ENCODE results near the gene PGC. TPM values are rescaled to one million over a fixed set of nuclear protein-coding genes. Genes with fewer than 3 reads are reported as not detected.

Gene PGC
- total RNA-seq, 8 experiments from 2014 or later: 0.14 to 0.95 (median 0.25) TPM; not detected in 5

GRCh38 chr6:41740366-41741162 lies 6.6 kb downstream of the PGC start:
- H3K4me1 ChIP-seq (replicated peaks in 1 of 2): peaks cover 6 to 8% of the 10 kb centered on the region in 2 donors
- no peak for ATAC-seq (replicated peaks in 6 of 8)
- no peak overlapping the region for H3K27ac ChIP-seq
- WGBS, 10 experiments: 73 to 83% (median 74%) methylated on average over 2 to 3 of the region's 13 CpGs; no CpG with 5 or more reads in 7 of the 10 experiments
- in situ Hi-C loops (cut with MboI; ENCODE audit: low pct_unique_long_range_greater_than_20kb in 2 of 9, low sequenced_read_pairs in 9 of 9, unreplicated experiment in 9 of 9): no loop called here
- no peak overlapping the region for H3K4me3 ChIP-seq

DNA sequence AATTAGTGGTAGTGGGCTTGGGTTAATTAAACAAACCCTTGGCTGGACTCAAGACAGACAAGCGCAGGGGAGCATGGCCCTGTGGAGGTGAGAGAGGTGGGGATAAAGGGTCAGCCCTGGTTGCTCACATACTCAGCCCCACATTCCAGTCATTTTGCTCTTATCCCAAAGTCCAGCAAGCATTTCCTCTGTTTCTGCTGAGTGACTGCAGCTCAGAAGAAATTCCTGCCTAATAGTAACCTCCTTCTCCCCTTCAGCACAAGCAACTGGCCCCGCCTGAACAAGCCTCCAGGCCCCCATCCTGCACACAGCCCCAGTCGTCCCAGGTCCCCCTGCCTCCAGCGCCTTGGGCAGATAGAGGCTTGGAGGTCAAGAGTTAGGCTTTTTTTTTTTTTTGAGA lies 8.2 kb downstream of the PGC start:
- peaks cover 6 to 8% of the 10 kb centered on the region in 2 donors for H3K4me1 ChIP-seq (replicated peaks in 1 of 2)
- H3K4me3 ChIP-seq: no peak overlapping the region
- H3K27ac ChIP-seq: no peak overlapping the region
- ATAC-seq (replicated peaks in 6 of 8): no peak
- WGBS, 10 experiments: 67 to 100% (median 80%) methylated on average over 1 to 3 of the region's 4 CpGs; no CpG with 5 or more reads in 5 of the 10 experiments
- in situ Hi-C loops (cut with MboI; ENCODE audit: low pct_unique_long_range_greater_than_20kb in 2 of 9, low sequenced_read_pairs in 9 of 9, unreplicated experiment in 9 of 9): no loop called here

- in situ Hi-C loops (cut with MboI; ENCODE audit: low pct_unique_long_range_greater_than_20kb in 2 of 9, low sequenced_read_pairs in 9 of 9, unreplicated experiment in 9 of 9): no loop called here
Measured at GRCh38 chr6:41737591-41738130, 9.5 kb downstream of the PGC start.

DNA sequence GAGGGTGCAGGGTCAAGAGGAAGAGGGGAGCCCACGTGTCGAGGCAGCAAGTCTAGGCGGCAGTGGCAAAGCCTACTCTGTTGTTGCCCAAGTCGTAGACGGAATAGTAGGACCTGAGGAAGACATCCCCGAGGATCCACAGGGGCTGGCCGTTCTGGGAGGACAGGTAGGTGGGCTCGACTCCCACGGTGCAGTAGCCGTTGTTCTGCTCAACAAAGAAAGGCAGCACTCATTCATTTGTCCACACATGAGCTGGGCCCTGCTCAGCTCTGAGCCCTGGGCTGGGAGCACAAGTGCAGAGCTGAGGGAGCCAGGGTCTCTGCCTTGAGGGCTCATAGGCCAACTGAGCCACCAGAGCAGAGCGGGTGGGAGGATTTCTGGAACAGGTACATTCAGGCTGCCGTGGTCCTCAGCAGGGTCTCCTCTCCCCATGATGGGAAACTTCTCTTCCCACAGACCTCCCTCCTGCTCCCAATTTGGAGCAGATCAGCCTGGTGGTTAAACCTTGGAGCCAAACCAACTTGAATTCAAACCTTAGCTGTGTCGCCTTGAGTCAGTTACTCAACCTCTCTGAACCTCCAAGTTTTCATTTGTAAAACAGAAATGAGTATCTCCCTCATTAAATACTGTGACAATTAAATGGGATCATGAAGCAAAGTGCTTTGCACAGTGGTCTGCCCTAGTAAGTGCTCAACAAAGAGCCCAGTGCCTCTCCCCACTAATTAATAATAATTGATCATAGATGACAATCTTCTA lies 10.2 kb downstream of the PGC start:
- Histone ChIP-seq H3K4me3 (no peak overlapping the region), H3K27ac (no peak overlapping the region), H3K4me1 (replicated peaks in 1 of 2) (peaks cover 8 to 19% of the 10 kb centered on the region in 2 donors)
- no peak for ATAC-seq (replicated peaks in 6 of 8)
- in situ Hi-C loops (cut with MboI; ENCODE audit: low pct_unique_long_range_greater_than_20kb in 2 of 9, low sequenced_read_pairs in 9 of 9, unreplicated experiment in 9 of 9): no loop called here
- WGBS, 10 experiments: 65 to 100% (median 88%) methylated on average over 1 to 12 of the region's 13 CpGs; no CpG with 5 or more reads in 3 of the 10 experiments

More at GRCh38 chr6:41737591-41738130, 9.5 kb downstream of the PGC start:
- no peak for ATAC-seq (replicated peaks in 6 of 8)
- H3K4me3 ChIP-seq: no peak overlapping the region
- 57 to 100% (median 96%) methylated on average over 1 to 2 of the region's 6 CpGs; no CpG with 5 or more reads in 6 of the 10 experiments for whole genome bisulfite sequencing, 10 experiments
- peaks cover 7 to 16% of the 10 kb centered on the region in 2 donors for H3K4me1 ChIP-seq (replicated peaks in 1 of 2)
- H3K27ac ChIP-seq: no peak overlapping the region

- 40% methylated on average over 1 of the region's 6 CpGs; no CpG with 5 or more reads in 9 of the 10 experiments for WGBS, 10 experiments
- Histone ChIP-seq H3K4me1 (replicated peaks in 1 of 2) (peaks cover 8 to 16% of the 10 kb centered on the region in 2 donors), H3K27ac (no peak overlapping the region), H3K4me3 (no peak overlapping the region)
- ATAC-seq (replicated peaks in 6 of 8): no peak
- in situ Hi-C loops (cut with MboI; ENCODE audit: low pct_unique_long_range_greater_than_20kb in 2 of 9, low sequenced_read_pairs in 9 of 9, unreplicated experiment in 9 of 9): no loop called here
Measured at GRCh38 chr6:41736186-41736733, 10.9 kb downstream of the PGC start.

DNA sequence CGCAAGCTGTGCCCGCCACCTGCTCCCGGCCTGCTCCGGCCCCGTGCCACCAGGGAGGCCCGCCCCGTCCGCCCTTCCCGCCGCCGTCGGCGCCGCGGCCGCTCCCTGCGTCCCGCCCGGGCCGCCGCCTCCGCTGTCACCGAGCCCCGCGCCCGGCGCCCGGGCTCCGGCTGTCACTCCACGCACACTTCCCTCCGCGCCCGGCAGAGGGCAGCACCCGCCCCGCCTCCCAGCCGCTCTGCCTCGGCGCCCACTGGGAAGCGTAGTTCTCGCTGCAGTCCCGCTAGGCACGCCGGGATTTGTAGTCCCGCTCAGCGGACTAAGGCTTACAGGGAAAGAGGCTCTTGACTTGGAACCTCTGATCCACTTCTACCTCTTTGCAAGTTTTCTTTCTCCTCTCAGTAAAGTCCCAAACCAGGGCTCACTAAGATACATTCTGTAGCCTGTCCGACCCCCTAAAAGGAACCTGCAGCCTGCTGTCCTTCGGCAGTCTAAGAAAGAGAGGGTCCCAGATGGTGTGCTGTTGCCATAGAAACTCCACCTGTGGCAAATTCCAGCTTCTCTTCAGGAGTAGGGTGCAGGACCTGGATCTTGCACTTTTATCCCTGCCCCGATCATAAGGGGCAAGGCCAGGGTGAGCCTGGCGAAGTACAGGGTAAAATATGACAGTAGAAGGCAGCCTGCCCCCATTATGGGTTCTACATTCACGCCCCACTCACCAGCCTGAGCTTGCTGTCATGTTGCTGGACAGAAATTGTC lies 11.6 kb downstream of the PGC start, which contains the start of gene TFEB:
Gene TFEB (minus strand): TSS at position 182 of the 759 bp plus-strand sequence. CDS start 44,395 bp downstream, outside the sequence.
- ATAC-seq (replicated peaks in 6 of 8): peak; percentile 55 to 78 (median 68)

GRCh38 chr6:41734666-41735426 lies 12.4 kb downstream of the PGC start:
- in situ Hi-C loops (cut with MboI; ENCODE audit: low pct_unique_long_range_greater_than_20kb in 2 of 9, low sequenced_read_pairs in 9 of 9, unreplicated experiment in 9 of 9): no loop called here
- H3K4me3 ChIP-seq: peak overlapping the region; percentile 47 to 76 (median 57)
- WGBS, 10 experiments: 0% methylated on average over 3 of the region's 76 CpGs; no CpG with 5 or more reads in 9 of the 10 experiments
- H3K27ac ChIP-seq: peak overlapping the region in 1 of 2 donors; percentile 17
- peak; percentile 14 to 58 (median 48) for ATAC-seq (replicated peaks in 6 of 8)
- H3K4me1 ChIP-seq (replicated peaks in 1 of 2): peaks cover 8 to 16% of the 10 kb centered on the region in 2 donors

More for the DNA sequence above, 11.6 kb downstream of the PGC start, which contains the start of gene TFEB:
- Histone ChIP-seq H3K4me3 (peak within 1 kb of the TSS; percentile 47 to 76 (median 57)), H3K4me1 (replicated peaks in 1 of 2) (peaks cover 8 to 16% of the 10 kb centered on the region in 2 donors), H3K27ac (peak within 1 kb of the TSS in 1 of 2 donors; percentile 17)
- 0 to 60% (median 2%) methylated on average over 1 to 15 of the region's 50 CpGs; no CpG with 5 or more reads in 6 of the 10 experiments for WGBS, 10 experiments
- in situ Hi-C loops (cut with MboI; ENCODE audit: low pct_unique_long_range_greater_than_20kb in 2 of 9, low sequenced_read_pairs in 9 of 9, unreplicated experiment in 9 of 9): no loop called here

- peak; percentile 47 to 81 (median 77) for ATAC-seq (replicated peaks in 6 of 8)
- Histone ChIP-seq H3K4me1 (replicated peaks in 1 of 2) (peaks cover 8 to 16% of the 10 kb centered on the region in 2 donors), H3K27ac (peak overlapping the region in 1 of 2 donors; percentile 3), H3K4me3 (peak overlapping the region; percentile 47 to 76 (median 57))
- WGBS, 10 experiments: 0 to 40% (median 13%) methylated on average over 1 to 9 of the region's 73 CpGs; no CpG with 5 or more reads in 5 of the 10 experiments
- in situ Hi-C loops (cut with MboI; ENCODE audit: low pct_unique_long_range_greater_than_20kb in 2 of 9, low sequenced_read_pairs in 9 of 9, unreplicated experiment in 9 of 9): no loop called here
Measured at GRCh38 chr6:41733707-41734665, 13.2 kb downstream of the PGC start.

- H3K4me3 ChIP-seq: peak overlapping the region in 3 of 5 donors; percentile 57 to 76 (median 61)
- peaks cover 8 to 16% of the 10 kb centered on the region in 2 donors for H3K4me1 ChIP-seq (replicated peaks in 1 of 2)
- no peak overlapping the region for H3K27ac ChIP-seq
- WGBS, 10 experiments: 10 to 50% (median 30%) methylated on average over 2 to 7 of the region's 11 CpGs; no CpG with 5 or more reads in 5 of the 10 experiments
- no peak for ATAC-seq (replicated peaks in 6 of 8)
- in situ Hi-C loops (cut with MboI; ENCODE audit: low pct_unique_long_range_greater_than_20kb in 2 of 9, low sequenced_read_pairs in 9 of 9, unreplicated experiment in 9 of 9): no loop called here
Measured at GRCh38 chr6:41733360-41733706, 13.9 kb downstream of the PGC start.

- in situ Hi-C loops (cut with MboI; ENCODE audit: low pct_unique_long_range_greater_than_20kb in 2 of 9, low sequenced_read_pairs in 9 of 9, unreplicated experiment in 9 of 9): no loop called here
- no peak for ATAC-seq (replicated peaks in 6 of 8)
- Histone ChIP-seq H3K27ac (no peak overlapping the region), H3K4me3 (peak overlapping the region in 2 of 5 donors; percentile 57 to 76), H3K4me1 (replicated peaks in 1 of 2) (peaks cover 8 to 16% of the 10 kb centered on the region in 2 donors)
- 53 to 100% (median 81%) methylated on average over 1 to 5 of the region's 8 CpGs; no CpG with 5 or more reads in 4 of the 10 experiments for WGBS, 10 experiments
Measured at GRCh38 chr6:41732591-41733359, 14.4 kb downstream of the PGC start.
